Adrenal gland (tissue), 12 donors: Measurements from ENCODE around the gene CDH18. TPM values are rescaled to one million over a fixed set of nuclear protein-coding genes. Genes with fewer than 3 reads are reported as not detected.
"Not testable (repeated sequence)": the region's sequence is repeated elsewhere in the genome, so short reads cannot be mapped to it uniquely, and the experiment has no call there.

Experiments
- DNase-seq, 7 donors: peaks; one replicate each; pipeline ENCODE4 v3.0.0-alpha.2; 2019 to 2020
- H3K27ac ChIP-seq, 5 donors: fragments of 200-600 bp; sonication (generic) in 4 of 5; 1 replicate in 3 of 5; 2 replicates in 2 of 5; pipeline versions ENCODE4 v1.5.1 to v1.8.0; 2016 to 2020; ENCODE audit warnings: mild to moderate bottlenecking in 1 of 5
- H3K27me3 ChIP-seq: fragments of 200-600 bp; 2 replicates; pipeline ENCODE4 v1.8.0; 2021
- H3K36me3 ChIP-seq, 2 donors: fragments of 200-600 bp; replicated peaks in 1 of 2; 1 replicate in 1 of 2; 2 replicates in 1 of 2; pipeline versions ENCODE4 v1.5.1 to v1.8.0; 2018 to 2022
- H3K4me1 ChIP-seq, 2 donors: fragments of 200-600 bp; replicated peaks in 1 of 2; 1 replicate in 1 of 2; 2 replicates in 1 of 2; pipeline versions ENCODE4 v1.5.1 to v1.8.0; 2018 to 2021
- H3K4me3 ChIP-seq, 4 donors: fragments of 200-600 bp; sonication (generic) in 3 of 4; one replicate each; pipeline ENCODE4 v1.5.1; 2016 to 2018
- H3K9me3 ChIP-seq, 3 donors: fragments of 200-600 bp; sonication (generic) in 1 of 3; replicated peaks in 1 of 3; 1 replicate in 2 of 3; 2 replicates in 1 of 3; pipeline versions ENCODE4 v1.5.1 to v1.8.0; 2016 to 2021
- POLR2A ChIP-seq, 2 donors: fragments of 450-650 bp; IDR thresholded peaks; one replicate each; pipeline ENCODE4 v1.6.1; 2017; ENCODE audit warnings: antibody characterized with exemption in 2 of 2, mild to moderate bottlenecking in 2 of 2, moderate library complexity in 1 of 2
- WGBS, 4 donors: extraction: QIAGEN DNeasy Blood & Tissue Kit in 2 of 4; methylation state at CpG; one replicate each; pipeline versions ENCODE4 v1.1.5 to v1.1.7; 2013 to 2017; 5-methylcytosine and 5-hydroxymethylcytosine counted together
- intact Hi-C, 2 donors: fragments of 100-400 bp; cut with DNase I; formaldehyde crosslinking; loops; one replicate each; pipeline versions ENCODE4 v1.14.1 to v1.15.0; 2022 to 2023
- polyA plus RNA-seq, 3 donors: library from polyadenylated mRNA; stranded (reverse); fragments of 200-250 nt in 2 of 3; fragments of 350-450 nt in 1 of 3; fragmentation: Illumina TruSeq in 1 of 3; extraction: RNeasy Lipid Tissue Mini Kit (QIAGEN cat#74804) in 1 of 3; gene quantifications; one replicate each; pipeline ENCODE4 v1.2.3, GENCODE V29; 2013 to 2014
- total RNA-seq, 9 donors: library from RNA; depleted of rRNA in 4 of 9; stranded (reverse); fragments of >200 nt in 4 of 9; fragments of 120-200 nt in 1 of 9; fragmentation: NEBNext Ultra II Directional in 1 of 9; extraction: Animal tissue kit (Norgen Biotek cat#: 25700) in 1 of 9; gene quantifications; one replicate each; pipeline versions ENCODE4 v1.1.0 to v1.2.4, GENCODE V29; 2013 to 2023
- TF ChIP-seq, protein P1 (sequence below), 6 experiments: fragments of 450-650 bp in 4 of 6; fragments of 200-600 bp in 2 of 6; sonication (generic) in 1 of 6; IDR thresholded peaks; 1 replicate in 5 of 6; 2 replicates in 1 of 6; pipeline versions ENCODE4 v1.5.1 to v1.8.0; 2016 to 2021; ENCODE audit warnings: antibody characterized with exemption in 6 of 6, mild to moderate bottlenecking in 2 of 6, moderate library complexity in 1 of 6
- donor health status: healthy with polysubstance abuse.
- donor health status: Bipolar disorder and iron deficiency.
- donor health status: DM: yes; HTN: yes; CAD: no.
- donor health status: DM: no; HTN: no; CAD: no.
- donor health status: DM: no; HTN: no; CAD: no.
- donor health status: DM: yes; HTN: yes; CAD: no.

CDH18 gene
- total and polyA plus RNA-seq, 12 donors = 0.23 to 9.0 (median 3.9) TPM; not detected in 4

DNA sequence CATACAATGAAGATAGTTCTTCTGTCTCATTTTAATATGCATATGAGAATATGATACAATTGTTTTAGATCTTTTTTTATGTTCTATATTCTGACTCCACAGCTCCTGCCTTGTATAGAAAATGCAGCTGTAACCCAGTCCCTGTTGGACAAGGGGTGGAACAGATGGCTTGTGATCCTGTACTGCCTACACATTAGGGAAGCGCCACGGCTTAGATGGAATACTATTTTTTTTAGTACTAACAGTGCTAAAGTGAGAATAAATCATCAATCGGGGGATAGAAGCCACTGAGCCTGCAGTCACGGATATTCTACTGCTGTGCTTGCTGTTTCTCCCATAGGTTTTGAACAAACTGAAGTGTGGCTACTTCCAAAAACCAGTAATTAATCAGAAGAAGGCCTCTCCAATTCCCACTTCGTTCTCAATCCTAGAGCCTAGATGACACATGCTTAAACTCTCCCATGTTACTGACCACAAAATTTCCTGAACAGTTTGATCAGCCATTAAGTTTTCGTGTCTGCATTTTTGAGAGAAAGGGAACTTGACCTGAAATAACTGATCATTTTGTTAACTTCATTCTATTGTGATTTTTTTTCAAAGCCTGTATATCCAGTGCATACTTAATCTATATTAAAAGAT, 150.3 kb downstream of the CDH18 start:
- no peaks in the 10 kb centered on the region for H3K9me3 ChIP-seq
- DNase-seq = no peak
- no peak overlapping the region for H3K4me3 ChIP-seq
- no peaks in the 10 kb centered on the region for H3K4me1 ChIP-seq
- WGBS, 4 donors = 49 to 60% (median 58%) methylated on average over 6 of the region's 6 CpGs
- intact Hi-C loops = no loop called here
- H3K36me3 ChIP-seq = no peaks in the 10 kb centered on the region
- H3K27ac ChIP-seq = no peak overlapping the region
- no peaks in the 10 kb centered on the region for H3K27me3 ChIP-seq
- TF ChIP-seq, protein P1, sequence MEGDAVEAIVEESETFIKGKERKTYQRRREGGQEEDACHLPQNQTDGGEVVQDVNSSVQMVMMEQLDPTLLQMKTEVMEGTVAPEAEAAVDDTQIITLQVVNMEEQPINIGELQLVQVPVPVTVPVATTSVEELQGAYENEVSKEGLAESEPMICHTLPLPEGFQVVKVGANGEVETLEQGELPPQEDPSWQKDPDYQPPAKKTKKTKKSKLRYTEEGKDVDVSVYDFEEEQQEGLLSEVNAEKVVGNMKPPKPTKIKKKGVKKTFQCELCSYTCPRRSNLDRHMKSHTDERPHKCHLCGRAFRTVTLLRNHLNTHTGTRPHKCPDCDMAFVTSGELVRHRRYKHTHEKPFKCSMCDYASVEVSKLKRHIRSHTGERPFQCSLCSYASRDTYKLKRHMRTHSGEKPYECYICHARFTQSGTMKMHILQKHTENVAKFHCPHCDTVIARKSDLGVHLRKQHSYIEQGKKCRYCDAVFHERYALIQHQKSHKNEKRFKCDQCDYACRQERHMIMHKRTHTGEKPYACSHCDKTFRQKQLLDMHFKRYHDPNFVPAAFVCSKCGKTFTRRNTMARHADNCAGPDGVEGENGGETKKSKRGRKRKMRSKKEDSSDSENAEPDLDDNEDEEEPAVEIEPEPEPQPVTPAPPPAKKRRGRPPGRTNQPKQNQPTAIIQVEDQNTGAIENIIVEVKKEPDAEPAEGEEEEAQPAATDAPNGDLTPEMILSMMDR (IDR thresholded peaks at IDR 0.05) = no peak
- no peak for TF ChIP-seq POLR2A (IDR thresholded peaks at IDR 0.05)

DNA sequence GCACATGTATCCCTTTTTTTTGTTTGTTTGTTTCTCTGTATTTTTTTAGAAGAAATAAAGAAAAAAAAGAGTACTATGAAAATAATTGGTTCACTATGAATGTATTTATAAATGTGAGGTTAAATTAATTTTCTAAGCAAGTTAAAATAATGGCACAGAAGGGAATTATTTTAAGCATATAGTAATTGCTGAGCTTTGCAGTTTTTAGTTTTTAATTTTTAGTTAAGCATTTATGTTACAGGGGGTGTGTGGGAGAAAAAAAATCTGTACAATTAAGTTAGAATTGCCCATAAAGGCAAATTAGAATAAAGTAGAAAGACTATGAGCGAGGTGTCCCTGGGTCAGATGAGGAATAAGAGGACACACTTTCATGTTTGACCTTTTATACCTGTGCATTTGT, 152.6 kb downstream of the CDH18 start:
- intact Hi-C loops = no loop called here

DNA sequence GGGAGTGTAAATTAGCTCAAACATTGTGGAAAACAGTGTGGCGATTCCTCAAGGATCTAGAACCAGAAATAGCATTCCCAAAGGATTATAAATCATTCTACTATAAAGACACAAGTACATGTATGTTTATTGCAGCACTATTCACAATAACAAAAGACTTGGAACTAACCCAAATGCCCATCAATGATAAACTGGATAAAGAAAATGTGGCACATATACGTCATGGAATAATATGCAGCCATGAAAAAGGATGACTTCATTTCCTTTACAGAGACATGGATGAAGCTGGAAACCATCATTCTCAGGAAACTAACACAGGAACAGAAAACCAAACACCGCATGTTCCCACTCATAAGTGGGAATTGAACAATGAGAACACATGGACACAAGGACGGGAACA, 175.3 kb downstream of the CDH18 start:
- intact Hi-C loops, H3K9me3 ChIP-seq, H3K4me1 ChIP-seq, DNase-seq, H3K36me3 ChIP-seq, H3K4me3 ChIP-seq, H3K27me3 ChIP-seq, H3K27ac ChIP-seq: not testable (repeated sequence)
- 90 to 94% (median 92%) methylated on average over 4 of the region's 4 CpGs for whole genome bisulfite sequencing, 4 donors

More for the DNA sequence above, 152.6 kb downstream of the CDH18 start:
- H3K36me3 ChIP-seq = no peaks in the 10 kb centered on the region
- no peak for DNase-seq
- TF ChIP-seq, protein P1 (IDR thresholded peaks at IDR 0.05) = no peak
- no peak for TF ChIP-seq POLR2A (IDR thresholded peaks at IDR 0.05)
- H3K9me3 ChIP-seq = no peaks in the 10 kb centered on the region
- H3K4me1 ChIP-seq = no peaks in the 10 kb centered on the region
- 75 to 86% (median 83%) methylated on average over 1 of the region's 1 CpG for WGBS, 4 donors
- H3K27me3 ChIP-seq = no peaks in the 10 kb centered on the region
- H3K4me3 ChIP-seq = no peak overlapping the region
- H3K27ac ChIP-seq = no peak overlapping the region

DNA sequence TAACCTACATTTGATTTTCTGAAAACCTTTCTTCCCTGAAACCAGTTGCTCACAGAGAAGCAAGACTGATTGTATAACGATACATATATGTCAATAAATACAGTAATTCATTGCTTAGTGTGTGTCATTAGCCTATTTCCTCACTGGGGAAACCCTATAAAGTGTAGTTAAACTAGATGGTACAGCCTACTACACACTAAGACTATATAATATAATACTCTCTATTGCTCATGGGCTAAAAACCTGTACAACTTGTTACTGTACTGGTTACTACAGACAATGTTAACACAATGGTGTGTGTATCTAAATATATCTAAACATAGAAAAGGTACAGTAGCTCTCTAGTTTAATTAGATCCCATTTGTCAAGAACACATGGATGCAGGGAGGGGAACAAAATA, 181.2 kb downstream of the CDH18 start:
- Histone ChIP-seq H3K27ac (no peak overlapping the region), H3K4me3 (no peak overlapping the region), H3K4me1 (no peaks in the 10 kb centered on the region), H3K27me3 (no peaks in the 10 kb centered on the region), H3K9me3 (peaks cover 0 to 3% (median 0%) of the 10 kb centered on the region in 3 donors), H3K36me3 (no peaks in the 10 kb centered on the region)
- intact Hi-C loops = no loop called here
- WGBS, 4 donors = 75 to 90% (median 82%) methylated on average over 1 of the region's 1 CpG
- TF ChIP-seq POLR2A (IDR thresholded peaks at IDR 0.05) = no peak
- TF ChIP-seq, protein P1 (IDR thresholded peaks at IDR 0.05) = no peak
- no peak for DNase-seq

DNA sequence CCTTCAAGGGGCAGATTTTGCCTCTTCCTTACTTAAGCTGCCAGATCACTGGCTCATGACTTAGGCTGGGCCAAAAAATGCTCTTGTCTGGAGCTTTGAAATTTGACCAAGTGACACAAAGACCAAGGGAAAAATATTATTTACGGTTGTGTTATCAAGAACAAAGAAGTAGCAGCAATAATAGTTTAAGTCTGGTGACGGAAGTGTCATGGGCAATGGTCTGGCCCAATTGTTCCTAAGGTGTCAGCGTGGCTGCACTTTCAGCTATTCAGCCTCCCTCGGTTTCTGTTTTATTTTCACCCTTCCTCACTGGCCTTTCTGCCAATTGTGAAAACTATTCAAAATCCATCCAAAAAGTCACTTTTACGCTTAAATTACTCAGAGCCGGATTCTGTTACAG, 185.3 kb downstream of the CDH18 start:
- TF ChIP-seq, protein P1 (IDR thresholded peaks at IDR 0.05) = no peak
- no peak for TF ChIP-seq POLR2A (IDR thresholded peaks at IDR 0.05)
- WGBS, 4 donors = 77 to 80% (median 78%) methylated on average over 6 of the region's 6 CpGs
- Histone ChIP-seq H3K36me3 (no peaks in the 10 kb centered on the region), H3K27ac (no peak overlapping the region), H3K4me3 (no peak overlapping the region), H3K27me3 (no peaks in the 10 kb centered on the region), H3K9me3 (no peaks in the 10 kb centered on the region), H3K4me1 (no peaks in the 10 kb centered on the region)
- intact Hi-C loops = no loop called here
- no peak for DNase-seq
